NCI-H1105 treated with DMSO at 0.1 percent for 48 hours (cell line): Measurements from ENCODE around the gene DNAAF6.

Source experiments
- DNase-seq: peaks from one replicate; lab custom pipeline; 2025; lab: John Stamatoyannopoulos, UW

DNAAF6 gene

DNA sequence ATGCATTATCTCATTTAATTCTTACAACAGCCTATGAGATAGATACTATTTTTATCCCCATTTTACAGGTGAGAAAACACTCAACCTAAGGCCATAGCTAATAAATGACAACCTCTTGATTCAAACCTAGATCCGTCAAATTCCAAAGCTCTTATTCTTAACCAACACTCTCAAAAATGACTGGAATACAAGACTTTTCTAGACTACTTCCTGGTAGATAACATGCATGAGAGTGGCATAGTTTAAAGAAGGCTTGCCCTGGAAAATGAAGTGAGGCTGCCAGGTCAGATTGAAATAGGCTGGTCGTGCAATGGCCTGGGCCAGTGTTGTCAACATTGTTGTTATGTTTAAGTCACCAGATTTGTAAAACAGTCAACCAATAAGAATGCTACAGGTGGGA is 86.6 kb downstream of the DNAAF6 start:
- no peak for DNase-seq
